Naive thymus-derived CD4-positive, alpha-beta T cell (primary cell): ENCODE results near the gene STAT4. TPM values are rescaled to one million over a fixed set of nuclear protein-coding genes. Genes with fewer than 3 reads are reported as not detected.

Experiments used
- ATAC-seq: fragments of 150-1000 bp; cut with Tn5 transposase; 2 replicates; pipeline ENCODE4 v1.10.0; 2021; ENCODE audit warnings: mild to moderate bottlenecking, moderate library complexity
- CTCF ChIA-PET: fragments of 350-600 bp; sonication (Branson Sonifier 250); formaldehyde crosslinking; loops from one replicate; lab custom pipeline; 2021; ENCODE audit warnings: antibody characterized with exemption; lab: Charles Lee
- POLR2A ChIA-PET: fragments of 350-600 bp; sonication (Branson Sonifier 250); formaldehyde crosslinking; loops from one replicate; lab custom pipeline; 2021; ENCODE audit warnings: antibody characterized with exemption, inconsistent platforms; lab: Charles Lee
- DNase-seq, 9 donors: peaks; one replicate each; pipeline versions ENCODE4 v3.0.0 to v3.0.0-alpha.2; 2020 to 2022; ENCODE audit warnings: mixed read lengths in 1 of 9
- H3K27ac ChIP-seq: one replicate; pipeline ENCODE4 v1.7.0; 2013; ENCODE audit warnings: mild to moderate bottlenecking, low read depth, low read length, moderate library complexity
- H3K27me3 ChIP-seq, 2 donors: one replicate each; pipeline ENCODE4 v1.7.0; 2013; ENCODE audit warnings: low read length in 2 of 2, mild to moderate bottlenecking in 2 of 2, moderate library complexity in 2 of 2; ENCODE audit not compliant: control insufficient read depth in 2 of 2, insufficient read depth in 2 of 2
- H3K36me3 ChIP-seq, 3 experiments: 1 replicate in 2 of 3; 2 replicates in 1 of 3; pipeline ENCODE4 v1.7.0; 2013; ENCODE audit warnings: low read length in 3 of 3, mild to moderate bottlenecking in 3 of 3, moderate library complexity in 1 of 3; ENCODE audit not compliant: insufficient read depth in 3 of 3, control insufficient read depth in 2 of 3
- H3K4me1 ChIP-seq, 2 donors: one replicate each; pipeline ENCODE4 v1.7.0; 2013; ENCODE audit warnings: low read length in 2 of 2, mild to moderate bottlenecking in 2 of 2, moderate library complexity in 1 of 2; ENCODE audit not compliant: control insufficient read depth in 2 of 2, insufficient read depth in 2 of 2
- H3K4me3 ChIP-seq: 2 replicates; pipeline ENCODE4 v1.7.0; 2013; ENCODE audit warnings: mild to moderate bottlenecking, low read length
- H3K9me3 ChIP-seq, 3 experiments: 1 replicate in 2 of 3; 2 replicates in 1 of 3; pipeline ENCODE4 v1.7.0; 2013; ENCODE audit warnings: low read length in 3 of 3; ENCODE audit not compliant: control insufficient read depth in 2 of 3
- H3K27ac Mint-ChIP-seq, 9 donors: one replicate each; pipeline ENCODE4 v1.8.0; 2020 to 2022; ENCODE audit warnings: mixed read lengths in 9 of 9, mild to moderate bottlenecking in 8 of 9, moderate library complexity in 5 of 9, inconsistent platforms in 2 of 9
- H3K27me3 Mint-ChIP-seq, 5 donors: one replicate each; pipeline ENCODE4 v1.8.0; 2021 to 2022; ENCODE audit warnings: mixed read lengths in 5 of 5, mild to moderate bottlenecking in 1 of 5
- H3K36me3 Mint-ChIP-seq, 5 donors: one replicate each; pipeline ENCODE4 v1.8.0; 2020 to 2022; ENCODE audit warnings: mixed read lengths in 5 of 5, mild to moderate bottlenecking in 3 of 5, inconsistent platforms in 1 of 5
- H3K4me1 Mint-ChIP-seq, 7 donors: one replicate each; pipeline ENCODE4 v1.8.0; 2020 to 2022; ENCODE audit warnings: mixed read lengths in 7 of 7, mild to moderate bottlenecking in 3 of 7, inconsistent platforms in 1 of 7
- H3K4me3 Mint-ChIP-seq, 10 donors: one replicate each; pipeline ENCODE4 v1.8.0; 2020 to 2022; ENCODE audit warnings: mild to moderate bottlenecking in 10 of 10, mixed read lengths in 10 of 10, moderate library complexity in 6 of 10, inconsistent platforms in 2 of 10
- H3K9me3 Mint-ChIP-seq, 11 donors: one replicate each; pipeline ENCODE4 v1.8.0; 2020 to 2022; ENCODE audit warnings: mixed read lengths in 11 of 11, mild to moderate bottlenecking in 4 of 11, inconsistent platforms in 1 of 11, moderate library complexity in 1 of 11
- intact Hi-C, 2 donors: fragments of 100-400 bp; cut with micrococcal nuclease; formaldehyde crosslinking; loops; one replicate each; pipeline ENCODE4 v1.15.1; 2023
- polyA plus RNA-seq, 2 donors: library from polyadenylated mRNA; unstranded; fragments of 300-500 nt; fragmentation: Illumina TruSeq; gene quantifications; one replicate each; pipeline ENCODE4 v1.2.3, GENCODE V29; 2021
- total RNA-seq, 6 experiments: library from RNA in 5 of 6; stranded (reverse) in 5 of 6; gene quantifications; 1 replicate in 5 of 6; 2 replicates in 1 of 6; pipeline ENCODE4 v1.2.3 and lab custom pipeline; 2021 to 2026

The STAT4 gene
- total and polyA plus RNA-seq, 7 experiments from 2014 or later: 52.4 to 132 (median 114) TPM

DNA sequence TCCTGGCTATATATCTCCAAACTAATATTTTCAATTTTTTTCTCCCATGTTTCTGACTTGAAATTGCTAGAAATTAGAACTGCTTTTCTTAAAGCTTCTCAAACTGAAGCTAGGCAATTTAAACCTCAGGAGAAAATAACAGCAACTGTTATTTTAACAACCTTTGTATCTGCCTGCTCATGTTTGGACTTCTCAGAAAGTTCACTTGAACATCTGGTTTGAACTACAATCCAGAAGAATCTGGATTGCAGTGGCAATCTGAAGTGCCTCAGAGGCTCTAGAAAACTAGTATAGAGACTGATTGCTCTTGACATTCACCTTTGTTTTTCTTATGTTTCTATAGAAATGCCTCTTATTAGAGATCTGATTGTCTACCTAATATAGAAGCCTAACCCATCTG, 64.1 kb downstream of the STAT4 start:
- CTCF ChIA-PET: interaction anchor here (0.9 kb wide), 1 partner anchor 46 kb away, joined by 3 read pairs; no protein-coding TSS in a partner anchor
- Mint-ChIP-seq H3K9me3 (peaks cover 0 to 24% (median 11%) of the 10 kb centered on the region in 11 donors), H3K4me3 (no peak overlapping the region), H3K36me3 (peaks cover 4 to 62% (median 56%) of the 10 kb centered on the region in 5 donors), H3K4me1 (peaks cover 6 to 47% (median 35%) of the 10 kb centered on the region in 7 donors), H3K27ac (peak overlapping the region in 2 of 9 donors; percentile 25 to 56), H3K27me3 (no peaks in the 10 kb centered on the region)
- peaks cover 0 to 13% (median 0%) of the 10 kb centered on the region in 3 experiments for H3K36me3 ChIP-seq
- intact Hi-C loops: loop anchor here in 1 of 2 donors (1.0 kb wide), 1 partner anchor 8 kb away; no protein-coding TSS in a partner anchor
- H3K27ac ChIP-seq: no peak overlapping the region
- DNase-seq: no peak
- ATAC-seq: no peak
- H3K4me1 ChIP-seq: no peaks in the 10 kb centered on the region
- POLR2A ChIA-PET: interaction anchor here (1.4 kb wide), 1 partner anchor 26 kb away, joined by 5 read pairs; no protein-coding TSS in a partner anchor
- H3K4me3 ChIP-seq: no peak overlapping the region
- peaks cover 0 to 7% (median 3%) of the 10 kb centered on the region in 3 experiments for H3K9me3 ChIP-seq
- no peaks in the 10 kb centered on the region for H3K27me3 ChIP-seq

DNA sequence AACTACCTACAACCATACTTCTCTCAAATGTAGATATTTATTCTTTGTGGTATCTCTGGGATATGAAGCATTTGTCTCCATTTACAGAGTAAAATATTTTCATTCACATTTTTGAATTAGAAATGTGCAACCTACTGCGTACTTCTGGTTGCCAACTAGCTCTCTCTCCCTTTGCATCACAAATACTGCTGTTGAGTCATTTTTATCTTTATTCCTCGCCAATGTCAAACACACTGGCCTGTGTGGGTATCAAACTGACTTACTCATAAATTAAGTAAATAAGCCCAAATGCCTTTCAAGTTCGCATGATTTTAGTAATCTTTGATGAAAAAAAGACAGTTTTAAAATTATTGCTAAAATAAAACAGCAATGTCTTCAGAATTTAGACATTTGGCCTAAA, 67.3 kb downstream of the STAT4 start:
- Histone ChIP-seq H3K36me3 (peaks cover 0 to 13% (median 0%) of the 10 kb centered on the region in 3 experiments), H3K27me3 (no peaks in the 10 kb centered on the region), H3K9me3 (peaks cover 0 to 11% (median 3%) of the 10 kb centered on the region in 3 experiments), H3K4me3 (no peak overlapping the region), H3K4me1 (peaks cover 0 to 6% of the 10 kb centered on the region in 2 donors), H3K27ac (no peak overlapping the region)
- intact Hi-C loops: no loop called here
- Mint-ChIP-seq H3K4me3 (no peak overlapping the region), H3K4me1 (peaks cover 11 to 47% (median 31%) of the 10 kb centered on the region in 7 donors), H3K36me3 (peaks cover 4 to 61% (median 59%) of the 10 kb centered on the region in 5 donors), H3K27me3 (no peaks in the 10 kb centered on the region), H3K9me3 (peaks cover 0 to 29% (median 12%) of the 10 kb centered on the region in 11 donors), H3K27ac (no peak overlapping the region)
- DNase-seq (no peak), ATAC-seq (no peak)
- POLR2A ChIA-PET: no interaction called here
- CTCF ChIA-PET: no interaction called here

DNA sequence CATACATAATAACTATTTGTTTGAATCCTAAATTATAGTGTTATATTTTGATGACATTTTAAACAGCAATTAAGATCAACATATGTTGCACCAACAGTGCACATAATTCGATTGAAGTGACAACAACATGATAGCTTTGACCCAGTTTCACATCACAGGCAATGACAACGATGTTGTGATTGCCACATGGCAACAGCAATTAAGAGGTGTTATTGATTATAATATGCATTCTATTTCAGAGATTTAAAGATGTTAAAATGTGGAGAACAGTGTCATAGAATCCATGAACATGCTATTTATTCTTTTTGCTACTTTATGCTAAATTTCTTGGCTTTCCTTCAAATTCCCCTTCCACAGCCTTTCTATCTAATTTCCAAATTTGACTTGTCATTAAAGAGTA, 68.5 kb downstream of the STAT4 start:
- Mint-ChIP-seq H3K9me3 (peaks cover 0 to 25% (median 11%) of the 10 kb centered on the region in 11 donors), H3K4me3 (no peak overlapping the region), H3K27me3 (no peaks in the 10 kb centered on the region), H3K27ac (peak overlapping the region in 6 of 9 donors; percentile 7 to 68 (median 58)), H3K4me1 (peaks cover 15 to 41% (median 25%) of the 10 kb centered on the region in 7 donors), H3K36me3 (peaks cover 4 to 56% (median 51%) of the 10 kb centered on the region in 5 donors)
- intact Hi-C loops: loop anchor here in 1 of 2 donors (1.0 kb wide), 1 partner anchor 8 kb away; no protein-coding TSS in a partner anchor
- no peak overlapping the region for H3K27ac ChIP-seq
- ChIA-PET CTCF (no interaction called here), POLR2A (no interaction called here)
- H3K4me3 ChIP-seq: no peak overlapping the region
- ATAC-seq (no peak), DNase-seq (no peak)
- H3K27me3 ChIP-seq: no peaks in the 10 kb centered on the region
- peaks cover 0 to 7% of the 10 kb centered on the region in 2 donors for H3K4me1 ChIP-seq
- peaks cover 0 to 13% (median 0%) of the 10 kb centered on the region in 3 experiments for H3K36me3 ChIP-seq
- H3K9me3 ChIP-seq: peaks cover 0 to 9% (median 3%) of the 10 kb centered on the region in 3 experiments

- H3K36me3 Mint-ChIP-seq: peaks cover 4 to 53% (median 48%) of the 10 kb centered on the region in 5 donors
- DNase-seq (no peak), ATAC-seq (no peak)
- peak overlapping the region in 4 of 9 donors; percentile 5 to 58 (median 56) for H3K27ac Mint-ChIP-seq
- no peak overlapping the region for H3K4me3 Mint-ChIP-seq
- H3K4me1 ChIP-seq: peaks cover 0 to 7% of the 10 kb centered on the region in 2 donors
- ChIA-PET POLR2A (no interaction called here), CTCF (no interaction called here)
- peaks cover 0 to 7% (median 3%) of the 10 kb centered on the region in 3 experiments for H3K9me3 ChIP-seq
- H3K27me3 ChIP-seq: no peaks in the 10 kb centered on the region
- peaks cover 0 to 13% (median 0%) of the 10 kb centered on the region in 3 experiments for H3K36me3 ChIP-seq
- no peak overlapping the region for H3K27ac ChIP-seq
- intact Hi-C loops: loop anchor here in 1 of 2 donors (1.0 kb wide), 1 partner anchor 7 kb away; no protein-coding TSS in a partner anchor
- no peak overlapping the region for H3K4me3 ChIP-seq
- peaks cover 15 to 47% (median 31%) of the 10 kb centered on the region in 7 donors for H3K4me1 Mint-ChIP-seq
- H3K9me3 Mint-ChIP-seq: peaks cover 0 to 17% (median 5%) of the 10 kb centered on the region in 11 donors
- no peaks in the 10 kb centered on the region for H3K27me3 Mint-ChIP-seq
Observed at GRCh38 chr2:191081411-191082155, 69.2 kb downstream of the STAT4 start.

DNA sequence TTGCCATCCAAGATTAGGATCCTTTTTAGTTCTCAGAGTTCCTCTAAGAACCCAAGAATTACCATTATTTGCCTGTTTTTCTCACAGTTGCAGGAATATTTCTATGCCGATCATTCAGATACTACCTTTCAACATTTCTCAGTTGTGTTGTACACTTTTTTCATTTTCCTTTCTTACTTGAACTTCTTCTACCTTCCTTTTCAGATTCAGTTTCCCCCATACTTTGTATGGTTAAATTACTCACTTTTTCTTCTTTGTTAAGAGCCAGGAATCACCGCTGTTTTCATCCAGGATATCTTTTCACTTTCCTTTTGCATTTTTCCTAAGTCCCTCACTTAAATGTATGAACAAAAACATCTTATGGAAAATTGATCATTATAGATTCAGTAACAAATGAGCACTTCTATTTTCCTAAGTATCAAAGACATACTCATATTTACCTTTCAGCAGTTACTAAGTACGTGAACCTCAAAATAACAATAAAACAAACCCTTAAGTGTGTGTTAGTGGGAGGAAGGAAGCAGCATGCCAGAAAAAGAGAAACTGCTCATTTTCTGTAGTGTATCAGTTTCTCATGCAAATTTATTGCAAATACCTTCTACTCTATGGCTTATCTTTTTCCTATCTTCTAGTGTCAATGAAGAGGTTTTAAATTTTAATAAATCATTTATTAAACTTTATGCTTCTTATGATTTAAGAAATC, 72.5 kb downstream of the STAT4 start:
- peaks cover 5 to 15% (median 5%) of the 10 kb centered on the region in 3 experiments for H3K36me3 ChIP-seq
- DNase-seq (no peak), ATAC-seq (no peak)
- H3K27me3 ChIP-seq: no peaks in the 10 kb centered on the region
- peaks cover 0 to 5% (median 0%) of the 10 kb centered on the region in 3 experiments for H3K9me3 ChIP-seq
- CTCF ChIA-PET: interaction anchor here (1.0 kb wide), 1 partner anchor 14 kb away, joined by 3 read pairs; no protein-coding TSS in a partner anchor
- no peaks in the 10 kb centered on the region for H3K27me3 Mint-ChIP-seq
- POLR2A ChIA-PET: interaction anchor here (0.7 to 2.3 kb wide), 3 partner anchors 11 to 17 kb away, joined by 3 to 7 read pairs (median 3); no protein-coding TSS in a partner anchor
- intact Hi-C loops: loop anchor here (1.0 to 2.0 kb wide), 5 partner anchors 8 to 36 kb away; no protein-coding TSS in a partner anchor
- peak overlapping the region in 8 of 10 donors; percentile 2 to 78 (median 26) for H3K4me3 Mint-ChIP-seq
- H3K36me3 Mint-ChIP-seq: peaks cover 9 to 61% (median 56%) of the 10 kb centered on the region in 5 donors
- peaks cover 0 to 16% (median 3%) of the 10 kb centered on the region in 11 donors for H3K9me3 Mint-ChIP-seq
- H3K4me3 ChIP-seq: no peak overlapping the region
- H3K4me1 Mint-ChIP-seq: peaks cover 17 to 57% (median 39%) of the 10 kb centered on the region in 7 donors
- H3K4me1 ChIP-seq: peaks cover 0 to 7% of the 10 kb centered on the region in 2 donors
- peak overlapping the region; percentile 31 for H3K27ac ChIP-seq
- H3K27ac Mint-ChIP-seq: peak overlapping the region; percentile 33 to 91 (median 76)

DNA sequence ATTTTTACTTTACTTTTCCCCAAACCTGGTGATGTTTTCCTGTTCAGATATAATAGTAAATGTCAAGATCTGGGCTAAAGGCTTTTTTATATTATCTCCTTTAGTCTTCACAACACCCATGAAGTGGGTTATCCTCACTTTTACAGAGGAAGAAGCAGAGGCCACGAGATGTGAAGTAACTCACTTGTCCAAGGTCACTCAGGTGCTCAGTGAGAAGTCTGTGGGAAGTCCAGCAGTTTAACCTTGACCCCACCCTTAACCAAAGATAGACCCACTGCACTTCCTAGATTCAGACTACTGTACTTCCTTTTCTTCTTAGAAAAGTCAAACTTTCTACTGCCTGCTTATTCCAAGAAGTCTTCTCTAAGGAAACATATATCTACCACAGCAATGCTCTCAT, 80.5 kb downstream of the STAT4 start:
- Mint-ChIP-seq H3K9me3 (peaks cover 0 to 4% (median 0%) of the 10 kb centered on the region in 11 donors), H3K27ac (peak overlapping the region; percentile 78 to 92 (median 89)), H3K36me3 (peaks cover 2 to 52% (median 45%) of the 10 kb centered on the region in 5 donors), H3K4me3 (peak overlapping the region in 9 of 10 donors; percentile 20 to 73 (median 52)), H3K27me3 (no peaks in the 10 kb centered on the region), H3K4me1 (peaks cover 37 to 71% (median 61%) of the 10 kb centered on the region in 7 donors)
- H3K27ac ChIP-seq: peak overlapping the region; percentile 59
- ChIA-PET CTCF (interaction anchor here (3.4 kb wide), 1 partner anchor 18 kb away, joined by 17 read pairs; no protein-coding TSS in a partner anchor), POLR2A (interaction anchor here (0.8 to 1.2 kb wide), 4 partner anchors 8 to 79 kb away, joined by 3 to 8 read pairs (median 5); no protein-coding TSS in a partner anchor)
- H3K27me3 ChIP-seq: no peaks in the 10 kb centered on the region
- no peaks in the 10 kb centered on the region for H3K9me3 ChIP-seq
- intact Hi-C loops: loop anchor here in 1 of 2 donors (1.0 kb wide), 1 partner anchor 8 kb away; no protein-coding TSS in a partner anchor
- peaks cover 2 to 14% (median 8%) of the 10 kb centered on the region in 3 experiments for H3K36me3 ChIP-seq
- no peak overlapping the region for H3K4me3 ChIP-seq
- ATAC-seq (no peak), DNase-seq (no peak)
- peaks cover 28 to 32% of the 10 kb centered on the region in 2 donors for H3K4me1 ChIP-seq
